Brain microvascular endothelial cell (primary cell): ENCODE measurements around the gene USP43.
A peak's percentile ranks its signal among the peaks of the same experiment; 100 is the strongest.

Source experiments
- DNase-seq: peaks from one replicate; pipeline ENCODE4 v3.0.0-alpha.2; 2020
- H3K27ac ChIP-seq: fragments of 250-450 bp; sonication (Bioruptor Pico); 2 replicates; pipeline ENCODE4 v1.5.1; 2020; ENCODE audit warnings: mild to moderate bottlenecking, moderate library complexity
- H3K27me3 ChIP-seq: fragments of 250-450 bp; sonication (Bioruptor Pico); replicated peaks from 2 replicates; pipeline ENCODE4 v1.5.1; 2020; ENCODE audit warnings: mild to moderate bottlenecking
- H3K36me3 ChIP-seq: fragments of 250-450 bp; sonication (Bioruptor Pico); replicated peaks from 2 replicates; pipeline ENCODE4 v1.5.1; 2020; ENCODE audit warnings: mild to moderate bottlenecking
- H3K4me3 ChIP-seq: 2 replicates; pipeline ENCODE4 v1.5.1; 2011; ENCODE audit warnings: low read depth, mild to moderate bottlenecking, control low read depth, low read length, moderate library complexity
- CTCF ChIP-seq: IDR thresholded peaks from 2 replicates; pipeline ENCODE4 v1.5.1; 2011; ENCODE audit warnings: low read depth, mild to moderate bottlenecking, moderate library complexity, low read length, control low read depth, inconsistent platforms; ENCODE audit errors: missing control alignments
- in situ Hi-C: cut with HindIII; loops from 2 replicates; pipeline ENCODE4 v1.10.0; 2017; ENCODE audit warnings: low sequenced_read_pairs, low pct_ligation_motif_present

Gene USP43

GRCh38 chr17:9703781-9704082 is 58.4 kb downstream of the USP43 start:
- no peak for TF ChIP-seq CTCF
- H3K27ac ChIP-seq = no peak overlapping the region
- H3K36me3 ChIP-seq = no peaks in the 10 kb centered on the region
- in situ Hi-C loops = no loop called here
- no peak for DNase-seq
- H3K4me3 ChIP-seq = no peak overlapping the region
- H3K27me3 ChIP-seq = no peaks in the 10 kb centered on the region

- in situ Hi-C loops = no loop called here
- no peak for TF ChIP-seq CTCF
- Histone ChIP-seq H3K27me3 (no peaks in the 10 kb centered on the region), H3K27ac (no peak overlapping the region), H3K4me3 (no peak overlapping the region), H3K36me3 (no peaks in the 10 kb centered on the region)
- no peak for DNase-seq
Measured at GRCh38 chr17:9705745-9706144, 60.4 kb downstream of the USP43 start.

- Histone ChIP-seq H3K27ac (no peak overlapping the region), H3K27me3 (no peaks in the 10 kb centered on the region), H3K36me3 (no peaks in the 10 kb centered on the region), H3K4me3 (no peak overlapping the region)
- TF ChIP-seq CTCF = no peak
- in situ Hi-C loops = no loop called here
- DNase-seq = no peak
Measured at GRCh38 chr17:9707948-9708347, 62.6 kb downstream of the USP43 start.

GRCh38 chr17:9714801-9715200 is 69.5 kb downstream of the USP43 start:
- H3K27me3 ChIP-seq = no peaks in the 10 kb centered on the region
- no peaks in the 10 kb centered on the region for H3K36me3 ChIP-seq
- H3K4me3 ChIP-seq = no peak overlapping the region
- H3K27ac ChIP-seq = no peak overlapping the region
- in situ Hi-C loops = no loop called here
- no peak for DNase-seq
- no peak for TF ChIP-seq CTCF

GRCh38 chr17:9715503-9716016 is 70.2 kb downstream of the USP43 start:
- no peak for DNase-seq
- H3K4me3 ChIP-seq = no peak overlapping the region
- H3K27ac ChIP-seq = no peak overlapping the region
- no peak for TF ChIP-seq CTCF
- in situ Hi-C loops = no loop called here
- H3K27me3 ChIP-seq = no peaks in the 10 kb centered on the region
- H3K36me3 ChIP-seq = no peaks in the 10 kb centered on the region

- no peak overlapping the region for H3K4me3 ChIP-seq
- H3K36me3 ChIP-seq = no peaks in the 10 kb centered on the region
- H3K27ac ChIP-seq = no peak overlapping the region
- DNase-seq = no peak
- in situ Hi-C loops = no loop called here
- no peaks in the 10 kb centered on the region for H3K27me3 ChIP-seq
- TF ChIP-seq CTCF = peak; percentile 59
Measured at GRCh38 chr17:9725575-9725974, 80.3 kb downstream of the USP43 start.
